HG02885 (cell line): ENCODE data around the gene TUBB6.

Experiments
- ATAC-seq: cut with Tn5 transposase; IDR thresholded peaks from one replicate; pipeline ENCODE4 v1.9.1; 2021; ENCODE audit warnings: mild to moderate bottlenecking; ENCODE audit not compliant: unreplicated experiment, poor library complexity

Gene TUBB6

GRCh38 chr18:12290086-12290485 lies 18.0 kb upstream of the TUBB6 start:
- no peak for ATAC-seq

GRCh38 chr18:12291161-12291560 lies 16.9 kb upstream of the TUBB6 start:
- no peak for ATAC-seq

DNA sequence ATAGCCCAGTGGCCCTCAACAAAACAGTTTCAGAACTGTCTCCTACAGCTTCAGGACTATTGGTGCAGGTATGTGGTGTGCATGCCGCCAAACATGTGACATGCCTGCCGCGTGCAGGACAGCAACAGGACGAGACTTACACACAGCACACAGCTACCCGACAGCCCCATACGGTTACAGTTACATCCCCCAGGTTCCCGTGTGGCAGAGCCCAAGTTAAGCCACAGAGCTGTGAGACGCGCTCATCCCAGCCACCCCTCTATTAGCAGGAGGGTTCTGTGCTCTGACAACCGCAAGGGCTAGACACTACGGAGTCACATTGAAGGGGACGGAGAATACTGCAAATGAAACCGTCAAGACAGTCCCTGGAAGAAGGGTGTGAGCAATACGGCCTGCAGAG lies 16.4 kb upstream of the TUBB6 start:
- ATAC-seq: no peak

GRCh38 chr18:12293831-12294230 lies 14.2 kb upstream of the TUBB6 start:
- ATAC-seq: no peak

- no peak for ATAC-seq
Measured at GRCh38 chr18:12295389-12296086, 12.5 kb upstream of the TUBB6 start.

DNA sequence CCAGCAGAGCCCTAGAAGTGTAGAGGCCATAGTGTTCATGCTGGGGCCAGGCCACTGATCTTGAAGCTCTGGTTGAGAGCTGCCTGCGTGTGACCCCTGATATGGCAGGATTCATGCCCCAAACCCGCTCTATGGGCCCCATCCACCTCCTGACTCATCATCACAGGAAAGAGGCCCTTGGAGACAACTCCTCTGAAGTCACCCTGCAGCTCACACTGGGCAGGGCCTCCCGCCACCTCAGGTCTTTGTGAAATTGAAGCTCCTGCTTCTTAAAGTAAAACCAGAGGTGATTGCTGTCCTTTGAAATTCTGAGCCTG lies 12.0 kb upstream of the TUBB6 start:
- no peak for ATAC-seq

DNA sequence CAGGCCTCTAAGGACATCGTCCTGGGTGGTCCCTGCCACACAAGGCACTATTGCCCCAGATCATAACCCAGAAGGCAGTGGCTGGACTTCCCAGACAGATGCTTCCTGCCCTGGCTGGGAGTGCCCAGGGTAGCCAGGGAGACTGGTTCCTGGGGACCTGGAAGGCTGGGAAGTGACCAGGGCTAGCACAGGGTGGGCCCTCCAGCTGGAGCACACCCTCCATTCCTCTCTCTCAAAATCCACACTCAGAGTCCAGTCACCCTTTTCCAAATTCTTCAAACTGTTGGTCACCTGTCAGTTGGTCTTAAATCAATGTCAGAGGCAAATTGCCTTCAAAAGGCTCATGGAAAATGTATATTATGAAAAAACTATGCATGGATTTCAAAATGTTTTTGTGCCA lies 11.6 kb upstream of the TUBB6 start:
- ATAC-seq: no peak

DNA sequence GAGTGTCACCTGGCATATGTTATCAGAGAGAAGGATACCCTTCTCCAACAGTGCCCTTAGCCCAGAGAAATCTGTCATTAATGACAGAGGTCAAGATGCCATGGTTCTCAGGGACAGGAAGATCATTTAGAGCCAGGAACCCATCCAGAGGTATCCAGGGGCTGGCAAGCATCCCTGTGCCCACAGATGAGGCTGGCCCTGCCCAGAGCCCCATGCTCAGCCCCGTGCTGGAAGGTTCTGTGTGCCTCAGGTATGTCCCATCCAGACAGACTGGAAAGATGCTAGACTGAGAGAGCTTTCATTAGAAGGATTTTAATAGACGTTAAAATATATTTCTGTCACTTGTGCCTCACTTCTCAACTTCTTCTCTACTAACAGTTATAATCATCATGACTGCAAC lies 8.2 kb upstream of the TUBB6 start:
- no peak for ATAC-seq

- no peak for ATAC-seq
Measured at GRCh38 chr18:12301263-12302005, 6.6 kb upstream of the TUBB6 start.

- no peak for ATAC-seq
Measured at GRCh38 chr18:12302391-12303147, 5.5 kb upstream of the TUBB6 start.

DNA sequence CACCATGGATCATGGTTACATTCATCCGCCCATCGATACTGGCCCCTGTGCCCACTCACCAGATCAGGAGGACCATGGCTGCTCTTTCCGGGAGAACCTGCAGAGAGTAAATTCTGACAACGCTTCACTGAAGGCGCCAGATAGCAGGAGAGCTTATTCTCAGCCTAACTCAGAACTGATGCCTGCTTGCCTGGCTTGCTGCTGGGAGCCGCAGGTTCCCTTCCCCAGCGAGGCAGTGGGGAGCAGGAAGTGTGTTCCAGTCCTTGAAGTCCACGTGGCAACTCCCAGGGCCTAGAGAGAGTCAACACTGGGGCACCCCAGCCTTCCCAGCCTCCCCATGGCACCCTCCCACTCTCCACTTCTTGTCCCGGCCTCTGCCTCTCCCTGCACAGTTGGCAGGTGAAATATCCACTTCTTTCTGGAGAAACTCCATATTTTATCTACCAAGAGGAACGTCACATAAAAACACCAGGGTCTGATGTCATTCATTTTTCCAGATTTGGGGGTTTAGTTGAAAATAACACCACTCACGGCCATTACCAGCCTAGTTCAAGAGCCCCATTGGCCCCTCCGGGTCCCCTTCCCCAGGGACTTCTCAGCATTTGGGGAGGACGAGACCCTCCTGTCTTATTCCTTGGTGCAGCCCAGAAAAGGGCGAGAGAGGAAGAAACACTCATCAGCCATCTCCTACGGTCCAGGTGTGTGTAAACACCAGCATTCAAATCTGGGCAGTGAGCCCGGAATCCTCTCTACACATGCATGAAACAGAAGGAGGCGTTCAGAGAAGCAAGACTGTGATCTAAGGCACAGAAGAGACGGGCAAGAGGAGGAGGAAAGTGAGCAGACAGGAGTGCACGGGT lies 3.5 kb upstream of the TUBB6 start:
- no peak for ATAC-seq

DNA sequence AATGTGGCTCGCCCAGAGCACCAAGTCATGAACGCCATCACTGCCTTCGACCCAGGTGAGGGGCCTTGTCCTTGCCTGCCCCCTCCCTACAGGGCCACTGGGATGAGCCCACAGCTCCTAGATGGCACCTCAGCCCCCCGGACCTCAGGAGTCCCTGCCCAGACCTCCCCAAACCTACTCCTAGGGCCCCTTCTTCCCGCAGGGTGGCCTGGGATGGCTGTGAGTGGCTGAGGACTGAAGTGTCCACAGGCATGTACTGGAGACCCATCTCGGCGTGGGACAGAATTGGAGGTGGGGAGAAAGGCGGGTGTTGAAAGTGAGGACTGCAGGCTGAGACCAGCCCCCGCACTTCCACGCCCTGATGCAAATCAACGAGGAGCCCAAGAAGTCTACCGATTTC lies 2.8 kb upstream of the TUBB6 start:
- no peak for ATAC-seq

DNA sequence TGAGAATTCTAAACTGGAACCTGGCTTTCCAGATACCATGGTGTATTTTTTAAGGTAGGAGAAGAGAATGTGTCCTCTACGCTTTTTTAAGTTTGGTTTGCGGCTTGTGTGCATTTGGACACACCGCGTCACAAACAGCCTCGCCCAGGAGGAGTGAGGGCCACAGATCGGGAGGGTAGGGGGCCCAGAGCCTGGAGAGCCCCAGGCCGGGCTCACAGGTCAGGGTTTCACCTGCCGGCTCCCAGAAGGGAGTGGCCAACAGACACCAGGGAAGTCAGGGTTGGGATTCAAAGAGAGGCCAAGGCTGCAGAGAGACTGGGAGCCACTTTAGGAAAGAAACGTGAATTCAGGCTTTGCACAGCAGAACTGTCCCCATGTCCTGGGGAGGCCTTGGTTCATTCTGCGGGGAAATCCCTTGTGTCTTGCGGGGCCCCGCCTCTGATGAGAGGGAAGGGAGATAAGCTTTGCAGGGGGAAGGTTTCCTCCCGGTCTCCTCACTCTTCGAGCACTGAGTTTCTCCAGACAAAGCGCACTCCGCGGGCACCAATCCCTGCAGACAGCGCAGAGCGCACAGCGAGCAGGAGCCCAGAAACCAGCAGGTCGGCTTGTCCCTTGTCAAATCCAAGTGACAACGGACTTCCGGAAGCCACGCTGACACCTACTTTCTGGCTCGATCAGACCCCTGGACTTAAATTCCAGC lies 2.0 kb upstream of the TUBB6 start:
- ATAC-seq: no peak

GRCh38 chr18:12306752-12307700 lies 1.0 kb upstream of the TUBB6 start:
- ATAC-seq: no peak

DNA sequence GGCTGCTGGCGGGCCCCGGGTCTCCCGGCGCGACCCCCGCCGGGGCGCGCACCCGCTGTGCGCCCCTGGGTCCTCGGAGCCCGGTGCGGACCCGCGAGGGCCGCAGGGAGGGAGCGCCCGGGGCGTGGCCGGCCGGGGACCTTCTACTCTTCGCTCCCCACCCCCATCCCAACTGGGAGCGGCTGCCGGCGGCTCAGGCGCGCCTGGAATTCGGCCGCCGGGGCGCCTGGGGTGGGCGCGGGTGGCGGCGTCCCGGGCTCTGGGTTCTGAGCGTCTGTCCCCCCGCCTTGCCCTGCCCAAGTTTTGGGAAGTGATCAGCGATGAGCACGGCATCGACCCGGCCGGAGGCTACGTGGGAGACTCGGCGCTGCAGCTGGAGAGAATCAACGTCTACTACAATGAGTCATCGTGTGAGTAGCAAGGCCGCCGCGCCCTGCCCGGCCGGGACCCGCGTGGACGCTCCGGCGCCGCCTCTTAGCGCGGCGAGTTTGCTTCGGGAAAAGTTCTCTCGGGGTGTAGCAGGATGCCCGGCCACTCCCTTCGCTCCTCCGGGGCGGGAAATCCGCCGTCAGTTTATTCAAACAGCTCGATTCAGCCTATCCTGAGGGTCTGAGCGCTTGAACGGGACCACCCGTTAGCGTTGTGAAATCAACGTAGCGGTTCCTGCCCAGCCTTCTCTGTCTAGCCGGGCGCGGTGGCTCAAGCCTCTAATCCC lies 502 bp downstream of the TUBB6 start:
- ATAC-seq: peak; percentile 75

GRCh38 chr18:12309683-12310198 lies 1.7 kb downstream of the TUBB6 start:
- ATAC-seq: no peak

DNA sequence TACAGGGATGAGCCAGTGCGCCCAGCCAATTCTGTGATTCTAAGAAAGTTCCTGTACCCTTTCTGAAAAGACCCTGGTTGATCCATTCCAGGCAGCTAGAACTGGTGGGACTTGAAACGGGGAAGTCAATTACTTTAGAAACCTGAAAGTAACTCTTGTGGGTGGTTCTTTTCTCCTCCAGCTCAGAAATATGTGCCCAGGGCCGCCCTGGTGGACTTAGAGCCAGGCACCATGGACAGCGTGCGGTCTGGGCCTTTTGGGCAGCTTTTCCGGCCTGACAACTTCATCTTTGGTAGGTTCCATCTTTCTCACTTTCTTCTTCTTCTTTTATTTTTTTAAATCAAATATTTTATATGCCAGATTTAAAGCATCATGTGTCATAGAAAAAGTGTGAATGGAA lies 2.7 kb downstream of the TUBB6 start:
- no peak for ATAC-seq

- no peak for ATAC-seq
Measured at GRCh38 chr18:12312976-12313375, 4.9 kb downstream of the TUBB6 start.
